ENCODE data around the gene SHISAL1. TPM values are rescaled to one million over a fixed set of nuclear protein-coding genes. Genes with fewer than 3 reads are reported as not detected.

SHISAL1 gene
- total RNA-seq, 1 experiment from 2014 or later: 2.9 TPM

DNA sequence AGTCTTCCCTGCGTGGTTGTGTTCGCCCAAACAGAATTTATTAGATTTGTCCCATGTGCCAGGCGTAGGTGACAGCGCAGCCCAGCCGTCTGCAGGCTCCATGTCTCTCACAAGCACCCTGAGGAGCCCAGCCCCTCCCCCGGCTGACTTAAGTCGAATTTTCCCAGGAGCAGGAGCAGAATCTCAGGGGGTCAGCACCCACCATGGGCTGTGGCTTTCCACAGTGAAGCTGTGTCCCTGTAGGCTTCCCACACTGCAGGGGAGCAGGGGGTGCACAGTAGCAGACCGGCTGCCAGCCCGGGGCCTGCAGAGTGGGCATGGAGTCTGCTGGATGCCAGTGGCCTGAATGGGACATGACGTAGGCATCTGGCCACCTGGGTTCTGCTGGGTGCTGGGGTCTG is 116.0 kb downstream of the SHISAL1 start:
- Histone ChIP-seq H4K5ac (ENCODE audit: insufficient read length, low read depth, low read length) (no peak overlapping the region), H3K4ac (ENCODE audit: low read depth, low read length) (no peak overlapping the region), H2BK120ac (ENCODE audit: low read depth, low read length, poor library complexity, severe bottlenecking) (no peak overlapping the region), H3K9ac (ENCODE audit: extremely low read depth, insufficient read length, low read length) (no peak overlapping the region), H2AFZ (ENCODE audit: low read length) (no peak overlapping the region), H2BK12ac (ENCODE audit: insufficient read length, low read depth, low read length) (no peak overlapping the region), H3T11ph (ENCODE audit: low read length) (no peak overlapping the region), H2BK5ac (ENCODE audit: insufficient read length, low read length) (no peak overlapping the region), H3K9me3 (ENCODE audit: control insufficient read depth, low read depth, low read length) (no peaks in the 10 kb centered on the region), H3K23ac (ENCODE audit: insufficient read length, low read depth, low read length) (no peak overlapping the region), H4K20me1 (ENCODE audit: control insufficient read depth, insufficient read depth, insufficient read length) (peaks cover 5% of the 10 kb centered on the region), H2BK15ac (ENCODE audit: low read depth, low read length) (no peak overlapping the region), H3K79me1 (ENCODE audit: insufficient read depth, low read depth, low read length, poor library complexity, severe bottlenecking) (no peaks in the 10 kb centered on the region), H3K4me1 (ENCODE audit: insufficient read depth, low read length) (no peaks in the 10 kb centered on the region), H3K14ac (ENCODE audit: insufficient read depth, low read length) (no peak overlapping the region), H3K4me2 (ENCODE audit: insufficient read depth, insufficient read length, low read length) (no peak overlapping the region), H3K27me3 (ENCODE audit: insufficient read depth, low read length) (no peaks in the 10 kb centered on the region), H3K27ac (ENCODE audit: insufficient read length, low read depth, low read length) (no peak overlapping the region), H2BK20ac (ENCODE audit: low read depth, low read length, poor library complexity, severe bottlenecking) (no peak overlapping the region), H2AK5ac (ENCODE audit: insufficient read length, low read length) (no peak overlapping the region), H3K56ac (ENCODE audit: insufficient read length, low read depth, low read length) (no peak overlapping the region), H3K18ac (ENCODE audit: insufficient read length, low read depth, low read length) (no peak overlapping the region), H4K91ac (ENCODE audit: insufficient read length, low read depth, low read length) (no peak overlapping the region), H3K23me2 (ENCODE audit: insufficient read length, low read depth, low read length, poor library complexity, severe bottlenecking) (no peaks in the 10 kb centered on the region), H3K79me2 (ENCODE audit: insufficient read depth, low read length) (no peaks in the 10 kb centered on the region), H4K8ac (replicated peaks; ENCODE audit: insufficient read length, low read depth, low read length) (no peak overlapping the region)
- peaks cover 5 to 22% of the 10 kb centered on the region in 2 experiments for H3K4me1 Mint-ChIP-seq
- H3K27me3 Mint-ChIP-seq (ENCODE audit: low read depth): peaks cover 10% of the 10 kb centered on the region
- WGBS (ENCODE audit: extremely low coverage, insufficient read length, low lambda C conversion rate): no CpG with 5 or more reads among the region's 10 CpGs
- no peaks in the 10 kb centered on the region for H3K36me3 Mint-ChIP-seq (ENCODE audit: insufficient read depth in 1 of 3, low read depth in 3 of 3)
- H3K4me3 Mint-ChIP-seq: no peak overlapping the region
- H3K27ac Mint-ChIP-seq: no peak overlapping the region
- no peak for TF ChIP-seq CTCF (conservative IDR thresholded peaks at IDR 0.05)
- H3K9me3 Mint-ChIP-seq: no peaks in the 10 kb centered on the region
- DNase-seq: no peak
